Keratinocyte (primary cell): ENCODE measurements around the gene PPP1R13L. TPM values are rescaled to one million over a fixed set of nuclear protein-coding genes. Genes with fewer than 3 reads are reported as not detected.

ENCODE experiments used
- DNase-seq: peaks from one replicate; pipeline ENCODE4 v3.0.0-alpha.2; 2011; ENCODE audit warnings: low read depth, missing footprints, low spot score
- FAIRE-seq: peaks from 2 replicates; lab custom pipeline; 2011; peaks lifted over from hg19 to GRCh38; lab: Jason Lieb, UNC
- H2AFZ ChIP-seq: 2 replicates; pipeline ENCODE4 v1.6.0; 2012; ENCODE audit warnings: low read length, control low read depth, inconsistent platforms; ENCODE audit not compliant: control insufficient read depth
- H3K27ac ChIP-seq: 2 replicates; pipeline ENCODE4 v1.5.1; 2011; ENCODE audit warnings: low read length; ENCODE audit not compliant: control insufficient read depth, insufficient read depth
- H3K27me3 ChIP-seq: 3 replicates; pipeline ENCODE4 v1.6.0; 2011; ENCODE audit warnings: low read length; ENCODE audit not compliant: control insufficient read depth, insufficient read depth; ENCODE audit errors: extremely low read depth
- H3K36me3 ChIP-seq, 2 experiments: 2 replicates in 1 of 2; 3 replicates in 1 of 2; pipeline ENCODE4 v1.5.1; 2011; ENCODE audit warnings: low read length in 2 of 2, mild to moderate bottlenecking in 1 of 2; ENCODE audit not compliant: control insufficient read depth in 2 of 2, insufficient read depth in 2 of 2; ENCODE audit errors: extremely low read depth in 1 of 2
- H3K4me1 ChIP-seq: 3 replicates; pipeline ENCODE4 v1.5.1; 2011; ENCODE audit warnings: low read length; ENCODE audit not compliant: control insufficient read depth, insufficient read depth; ENCODE audit errors: extremely low read depth
- H3K4me2 ChIP-seq: 3 replicates; pipeline ENCODE4 v1.6.0; 2011; ENCODE audit warnings: low read depth, low read length; ENCODE audit not compliant: control insufficient read depth, insufficient read depth; ENCODE audit errors: extremely low read depth
- H3K4me3 ChIP-seq, 3 experiments: fragments of 200-600 bp in 1 of 3; sonication (generic) in 1 of 3; 2 replicates in 2 of 3; 3 replicates in 1 of 3; pipeline ENCODE4 v1.5.1; 2011 to 2016; ENCODE audit warnings: low read length in 3 of 3, mild to moderate bottlenecking in 3 of 3, control low read depth in 2 of 3, inconsistent platforms in 1 of 3, low read depth in 1 of 3, mixed read lengths in 1 of 3, mixed run types in 1 of 3, moderate library complexity in 1 of 3; ENCODE audit not compliant: control insufficient read depth in 2 of 3, insufficient read depth in 2 of 3; ENCODE audit errors: extremely low read depth in 1 of 3
- H3K79me2 ChIP-seq: 2 replicates; pipeline ENCODE4 v1.6.0; 2012; ENCODE audit warnings: low read length; ENCODE audit not compliant: control insufficient read depth, insufficient read depth
- H3K9ac ChIP-seq: 3 replicates; pipeline ENCODE4 v1.6.0; 2011; ENCODE audit warnings: low read length; ENCODE audit not compliant: control insufficient read depth, insufficient read depth; ENCODE audit errors: extremely low read depth
- H3K9me1 ChIP-seq: 3 replicates; pipeline ENCODE4 v1.6.0; 2011; ENCODE audit warnings: low read length; ENCODE audit not compliant: control insufficient read depth, insufficient read depth; ENCODE audit errors: extremely low read depth
- H3K9me3 ChIP-seq: 2 replicates; pipeline ENCODE4 v1.5.1; 2012; ENCODE audit warnings: low read depth, low read length; ENCODE audit not compliant: control insufficient read depth
- H4K20me1 ChIP-seq: 3 replicates; pipeline ENCODE4 v1.6.0; 2011; ENCODE audit warnings: low read length; ENCODE audit not compliant: control insufficient read depth, insufficient read depth; ENCODE audit errors: extremely low read depth
- EZH2 ChIP-seq: IDR thresholded peaks from one replicate; pipeline ENCODE4 v1.6.1; 2012; ENCODE audit warnings: inconsistent platforms, mild to moderate bottlenecking, low read length, moderate library complexity
- dilution Hi-C: fragments of 300-500 bp; cut with MboI; formaldehyde crosslinking; loops from one replicate; pipeline ENCODE4 v1.7.0; 2020; ENCODE audit warnings: low sequenced_read_pairs; ENCODE audit not compliant: extremely low pct_ligation_motif_present
- polyA plus RNA-seq, 5 experiments: library from polyadenylated mRNA; depleted of rRNA in 3 of 5; stranded (reverse) in 3 of 5; stranded (forward) in 1 of 5; unstranded in 1 of 5; fragments of >200 nt; gene quantifications; 1 replicate in 1 of 5; 2 replicates in 3 of 5; 3 replicates in 1 of 5; pipeline versions ENCODE4 v1.2.1 to v1.2.3, GENCODE V29; 2011 to 2012; ENCODE audit warnings: missing spikeins in 2 of 5, low read depth in 1 of 5, low replicate concordance in 1 of 5
- TF ChIP-seq, protein P1 (sequence below), 3 experiments: IDR thresholded peaks in 1 of 3; conservative IDR thresholded peaks in 1 of 3; optimal IDR thresholded peaks in 1 of 3; 2 replicates in 2 of 3; 3 replicates in 1 of 3; pipeline versions ENCODE3 to v1.5.1; 2011; ENCODE audit warnings: low read length in 3 of 3, mild to moderate bottlenecking in 3 of 3, moderate library complexity in 2 of 3, control low read depth in 1 of 3, inconsistent platforms in 1 of 3; ENCODE audit not compliant: insufficient read depth in 2 of 3; ENCODE audit errors: extremely low read depth in 1 of 3

PPP1R13L gene
- polyA plus RNA-seq, 1 donor (not counting 4 experiments of a cell fraction or from before 2014, with no cell fraction given), result 31.2 TPM

DNA sequence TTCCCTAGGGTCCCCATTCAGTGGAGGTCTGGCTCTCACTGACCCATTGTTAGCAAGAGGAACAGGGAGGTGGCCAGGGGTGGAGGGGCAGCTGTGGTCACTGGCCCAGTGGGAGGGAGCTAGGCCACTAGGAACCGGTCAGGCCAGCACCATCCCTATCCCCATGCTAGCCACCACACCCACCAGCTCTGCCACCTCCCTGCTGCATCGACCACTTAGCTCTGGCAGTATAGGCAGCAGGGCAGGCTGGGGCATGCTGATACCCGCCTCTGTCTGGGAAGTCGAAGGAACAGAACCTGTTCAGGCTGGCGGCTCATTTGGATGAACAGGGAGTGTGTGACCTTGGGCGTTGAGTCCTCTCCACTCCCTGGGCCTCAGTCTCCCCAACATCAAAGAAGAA, 4.7 kb downstream of the PPP1R13L start:
- Histone ChIP-seq H3K79me2 (peaks cover 78% of the 10 kb centered on the region), H3K4me1 (peaks cover 27% of the 10 kb centered on the region), H3K4me2 (peak overlapping the region; percentile 68), H2AFZ (no peak overlapping the region), H3K9me3 (no peaks in the 10 kb centered on the region), H3K9ac (no peak overlapping the region), H3K36me3 (peaks cover 21 to 30% of the 10 kb centered on the region in 2 experiments), H3K27me3 (no peaks in the 10 kb centered on the region), H3K27ac (peak overlapping the region; percentile 8), H3K4me3 (peak overlapping the region in 1 of 3 experiments; percentile 15), H3K9me1 (no peaks in the 10 kb centered on the region), H4K20me1 (no peaks in the 10 kb centered on the region)
- FAIRE-seq, result peak; percentile 48
- dilution Hi-C loops, result no loop called here
- TF ChIP-seq EZH2, result no peak
- TF ChIP-seq, protein P1, sequence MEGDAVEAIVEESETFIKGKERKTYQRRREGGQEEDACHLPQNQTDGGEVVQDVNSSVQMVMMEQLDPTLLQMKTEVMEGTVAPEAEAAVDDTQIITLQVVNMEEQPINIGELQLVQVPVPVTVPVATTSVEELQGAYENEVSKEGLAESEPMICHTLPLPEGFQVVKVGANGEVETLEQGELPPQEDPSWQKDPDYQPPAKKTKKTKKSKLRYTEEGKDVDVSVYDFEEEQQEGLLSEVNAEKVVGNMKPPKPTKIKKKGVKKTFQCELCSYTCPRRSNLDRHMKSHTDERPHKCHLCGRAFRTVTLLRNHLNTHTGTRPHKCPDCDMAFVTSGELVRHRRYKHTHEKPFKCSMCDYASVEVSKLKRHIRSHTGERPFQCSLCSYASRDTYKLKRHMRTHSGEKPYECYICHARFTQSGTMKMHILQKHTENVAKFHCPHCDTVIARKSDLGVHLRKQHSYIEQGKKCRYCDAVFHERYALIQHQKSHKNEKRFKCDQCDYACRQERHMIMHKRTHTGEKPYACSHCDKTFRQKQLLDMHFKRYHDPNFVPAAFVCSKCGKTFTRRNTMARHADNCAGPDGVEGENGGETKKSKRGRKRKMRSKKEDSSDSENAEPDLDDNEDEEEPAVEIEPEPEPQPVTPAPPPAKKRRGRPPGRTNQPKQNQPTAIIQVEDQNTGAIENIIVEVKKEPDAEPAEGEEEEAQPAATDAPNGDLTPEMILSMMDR (optimal IDR thresholded peaks at IDR 0.05 in 1 of 3, IDR thresholded peaks at IDR 0.05 in 1 of 3, conservative IDR thresholded peaks at IDR 0.05 in 1 of 3; ENCODE audit: extremely low read depth in 1 of 3, insufficient read depth in 2 of 3, low read length in 3 of 3), result no peak
- peak; percentile 90 for DNase-seq

DNA sequence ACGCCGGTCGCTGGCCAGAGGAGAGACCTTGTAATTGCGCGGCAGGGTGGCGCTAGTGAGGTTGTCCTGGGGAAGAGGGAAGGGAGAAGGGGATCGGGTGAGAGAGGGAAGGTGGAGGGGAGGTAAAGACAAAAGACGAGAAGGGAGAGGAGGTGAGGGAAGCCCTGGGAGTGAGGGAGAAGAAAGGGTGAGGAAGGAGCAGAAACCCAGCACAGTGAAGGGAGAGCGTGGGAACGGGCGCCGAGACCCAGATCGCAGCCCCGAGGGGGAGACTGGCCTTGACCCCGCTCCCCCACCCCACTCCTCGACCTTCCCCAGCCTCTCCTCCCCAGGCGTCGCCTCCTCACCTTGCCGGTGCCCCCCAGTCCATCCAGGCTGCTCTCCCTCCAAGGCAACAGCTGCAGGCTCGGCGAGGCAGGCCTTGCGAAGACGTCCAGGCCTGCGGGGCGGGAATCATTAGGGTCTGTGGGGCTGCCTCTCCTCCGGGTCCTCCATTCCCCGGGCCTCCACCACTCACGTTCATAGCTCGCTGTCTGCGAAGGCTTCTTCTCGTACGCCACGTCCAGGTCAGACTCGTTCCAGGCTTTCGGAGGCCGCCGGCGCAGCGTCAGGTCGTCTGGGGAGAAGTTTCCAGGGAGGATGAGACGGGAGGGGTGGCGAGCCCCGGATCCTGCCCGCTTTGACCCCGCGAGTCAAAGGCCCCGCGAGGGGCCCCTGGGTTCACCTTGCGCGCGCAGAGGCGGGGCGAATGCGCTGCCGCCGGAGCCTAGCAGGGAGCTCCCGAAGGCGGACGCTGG, 8.8 kb downstream of the PPP1R13L start:
- no peak overlapping the region for H2AFZ ChIP-seq
- peaks cover 38 to 49% of the 10 kb centered on the region in 2 experiments for H3K36me3 ChIP-seq
- H3K27ac ChIP-seq, result no peak overlapping the region
- DNase-seq (no peak), FAIRE-seq (no peak)
- H3K9me3 ChIP-seq, result no peaks in the 10 kb centered on the region
- H3K79me2 ChIP-seq, result peaks cover 53% of the 10 kb centered on the region
- H3K4me3 ChIP-seq, result no peak overlapping the region
- H3K9ac ChIP-seq, result no peak overlapping the region
- TF ChIP-seq, protein P1 (optimal IDR thresholded peaks at IDR 0.05 in 1 of 3, IDR thresholded peaks at IDR 0.05 in 1 of 3, conservative IDR thresholded peaks at IDR 0.05 in 1 of 3; ENCODE audit: extremely low read depth in 1 of 3, insufficient read depth in 2 of 3, low read length in 3 of 3), result no peak
- no peak for TF ChIP-seq EZH2
- no peak overlapping the region for H3K4me2 ChIP-seq
- H4K20me1 ChIP-seq, result peaks cover 4% of the 10 kb centered on the region
- no peaks in the 10 kb centered on the region for H3K27me3 ChIP-seq
- no peaks in the 10 kb centered on the region for H3K9me1 ChIP-seq
- H3K4me1 ChIP-seq, result peaks cover 8% of the 10 kb centered on the region
- dilution Hi-C loops, result no loop called here
